Fibroblast of villous mesenchyme (primary cell): ENCODE measurements around the gene SDHB. TPM values are rescaled to one million over a fixed set of nuclear protein-coding genes. Genes with fewer than 3 reads are reported as not detected.
A peak's percentile ranks its signal among the peaks of the same experiment; 100 is the strongest.

Experiments used
- DNase-seq: peaks from one replicate; pipeline ENCODE4 v3.0.0-alpha.2; 2010; ENCODE audit warnings: low read depth
- H3K4me3 ChIP-seq: 2 replicates; pipeline ENCODE4 v1.5.1; 2011; ENCODE audit warnings: low read depth, mild to moderate bottlenecking, low read length
- total RNA-seq: library from RNA; depleted of rRNA; stranded (reverse); fragments of >200 nt; gene quantifications from 2 replicates; pipeline ENCODE4 v1.2.3, GENCODE V29; 2012
- TF ChIP-seq, protein P1 (sequence below): IDR thresholded peaks from 2 replicates; pipeline ENCODE4 v1.5.1; 2012; ENCODE audit warnings: low read depth, mild to moderate bottlenecking, low read length; ENCODE audit not compliant: insufficient read depth

The SDHB gene
- total RNA-seq, 1 donor, result 123 TPM

DNA sequence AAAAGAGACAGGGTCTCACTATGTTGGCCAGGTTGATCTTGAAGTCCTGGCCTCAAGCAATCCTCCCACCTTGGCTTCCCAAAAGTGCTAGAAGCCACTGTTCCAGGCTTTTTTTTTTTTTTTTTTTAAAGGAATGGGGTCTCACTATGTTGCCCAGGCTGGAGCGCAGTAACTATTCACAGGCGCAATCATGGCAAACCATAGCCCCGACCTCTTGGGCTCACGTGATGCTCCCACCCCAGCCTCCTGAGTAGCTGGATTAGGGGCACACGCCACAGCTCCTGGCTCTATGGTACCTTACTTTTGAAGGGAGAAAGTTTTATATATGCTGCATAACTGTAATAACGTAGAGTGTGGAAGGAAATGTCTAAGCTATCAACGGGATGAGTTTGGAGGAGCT, 36.4 kb downstream of the SDHB start:
- TF ChIP-seq, protein P1, sequence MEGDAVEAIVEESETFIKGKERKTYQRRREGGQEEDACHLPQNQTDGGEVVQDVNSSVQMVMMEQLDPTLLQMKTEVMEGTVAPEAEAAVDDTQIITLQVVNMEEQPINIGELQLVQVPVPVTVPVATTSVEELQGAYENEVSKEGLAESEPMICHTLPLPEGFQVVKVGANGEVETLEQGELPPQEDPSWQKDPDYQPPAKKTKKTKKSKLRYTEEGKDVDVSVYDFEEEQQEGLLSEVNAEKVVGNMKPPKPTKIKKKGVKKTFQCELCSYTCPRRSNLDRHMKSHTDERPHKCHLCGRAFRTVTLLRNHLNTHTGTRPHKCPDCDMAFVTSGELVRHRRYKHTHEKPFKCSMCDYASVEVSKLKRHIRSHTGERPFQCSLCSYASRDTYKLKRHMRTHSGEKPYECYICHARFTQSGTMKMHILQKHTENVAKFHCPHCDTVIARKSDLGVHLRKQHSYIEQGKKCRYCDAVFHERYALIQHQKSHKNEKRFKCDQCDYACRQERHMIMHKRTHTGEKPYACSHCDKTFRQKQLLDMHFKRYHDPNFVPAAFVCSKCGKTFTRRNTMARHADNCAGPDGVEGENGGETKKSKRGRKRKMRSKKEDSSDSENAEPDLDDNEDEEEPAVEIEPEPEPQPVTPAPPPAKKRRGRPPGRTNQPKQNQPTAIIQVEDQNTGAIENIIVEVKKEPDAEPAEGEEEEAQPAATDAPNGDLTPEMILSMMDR, result no peak
- H3K4me3 ChIP-seq, result no peak overlapping the region
- no peak for DNase-seq

DNA sequence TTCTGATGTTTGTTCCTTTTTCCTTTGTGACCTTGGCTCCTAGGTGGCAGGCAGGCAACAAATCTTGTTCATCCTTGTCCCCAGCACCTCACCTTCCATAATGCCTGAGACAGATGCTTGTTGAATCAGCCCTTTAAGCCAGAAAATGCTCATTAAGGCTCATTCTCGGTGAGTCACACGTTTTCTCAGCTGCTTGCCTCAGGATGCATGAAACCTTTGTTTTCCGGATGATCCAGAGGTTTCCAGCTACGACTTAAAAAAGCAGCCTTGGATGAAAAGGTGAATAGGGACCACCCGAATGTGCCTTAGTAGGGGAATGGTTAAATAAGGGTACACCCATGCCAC, 37.5 kb downstream of the SDHB start:
- TF ChIP-seq, protein P1, result no peak
- DNase-seq, result peak; percentile 35
- H3K4me3 ChIP-seq, result no peak overlapping the region

DNA sequence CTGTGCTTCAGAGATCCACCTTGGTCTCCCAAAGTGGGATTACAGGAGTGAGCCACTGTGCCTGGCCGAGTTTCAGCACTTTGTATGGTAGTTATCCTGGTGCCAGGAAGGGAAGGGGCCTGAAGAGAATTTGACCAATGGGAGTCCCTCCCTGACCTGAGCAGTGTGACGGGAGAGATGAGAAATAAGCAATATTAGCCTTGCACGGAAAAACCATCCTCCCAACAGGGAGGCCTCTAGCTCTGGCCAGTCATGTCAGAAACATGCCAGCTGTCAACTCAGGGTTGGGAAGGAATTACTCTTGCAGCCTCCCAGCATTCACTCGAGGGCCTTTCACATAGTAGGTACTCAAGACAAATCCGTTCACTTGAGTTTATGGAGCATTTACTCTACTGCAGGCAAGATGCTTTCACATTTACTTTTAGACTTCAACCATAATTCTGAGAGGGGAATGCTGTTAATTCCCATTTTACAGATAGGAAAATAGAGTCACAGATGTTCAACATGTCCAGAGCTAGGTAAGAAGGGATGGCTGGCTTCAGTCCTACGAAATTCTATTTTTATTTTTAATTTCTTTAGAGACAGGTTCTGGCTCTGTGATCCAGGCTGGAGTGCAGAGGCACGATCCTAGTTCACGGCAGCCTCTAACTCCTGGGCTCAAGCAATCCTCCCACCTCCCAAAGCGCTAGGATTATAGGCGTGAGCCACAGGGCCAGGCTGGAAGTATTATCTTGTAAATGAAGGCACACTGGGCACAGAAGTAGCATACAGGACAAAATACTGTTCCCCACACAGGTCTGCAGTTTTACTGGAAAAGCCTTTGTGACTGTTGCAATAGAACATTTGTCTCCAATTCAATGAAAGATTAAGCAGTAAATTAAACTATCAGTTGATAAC, 38.9 kb downstream of the SDHB start:
- TF ChIP-seq, protein P1, result no peak
- H3K4me3 ChIP-seq, result no peak overlapping the region
- no peak for DNase-seq

DNA sequence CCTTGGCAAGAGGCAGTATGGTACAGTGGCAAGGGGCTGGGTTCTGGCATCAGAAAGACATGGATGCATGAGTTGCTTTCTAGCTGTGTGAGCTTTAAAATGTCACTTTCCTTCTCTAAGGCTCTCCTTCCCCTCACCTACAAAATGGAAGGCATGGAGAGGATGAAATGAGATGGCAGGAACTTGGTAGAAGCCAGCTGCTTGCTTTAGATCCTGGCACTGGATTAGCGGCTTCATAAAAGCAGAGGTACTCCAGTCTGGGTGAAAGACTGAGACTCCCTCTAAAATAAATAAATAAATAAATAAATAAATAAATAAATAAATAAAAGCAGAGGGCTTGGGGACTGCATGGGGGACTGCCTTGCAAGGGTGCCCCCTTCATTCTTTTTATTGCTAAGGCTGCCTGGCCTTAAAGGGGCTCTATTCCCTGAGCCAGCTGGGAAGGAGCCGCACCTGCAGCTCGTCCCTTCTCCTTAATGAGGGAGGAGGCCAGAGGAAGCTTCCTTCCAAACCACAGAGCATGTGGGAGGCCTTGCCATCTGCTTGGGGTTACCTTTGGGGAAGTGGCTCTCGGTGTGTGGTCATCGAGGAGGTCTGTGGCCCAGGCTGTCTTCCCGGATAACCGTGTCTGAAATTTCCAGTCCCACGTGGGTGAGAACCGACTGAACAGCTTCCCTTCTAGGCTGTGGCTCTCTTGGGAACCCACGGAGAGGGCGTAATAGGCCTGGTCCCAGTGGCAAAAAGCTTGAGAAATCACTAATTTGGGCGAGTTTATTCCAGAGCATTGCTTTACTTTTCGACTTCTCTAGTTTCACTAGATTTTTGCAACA, 40.1 kb downstream of the SDHB start:
- no peak overlapping the region for H3K4me3 ChIP-seq
- DNase-seq, result no peak
- TF ChIP-seq, protein P1, result no peak

DNA sequence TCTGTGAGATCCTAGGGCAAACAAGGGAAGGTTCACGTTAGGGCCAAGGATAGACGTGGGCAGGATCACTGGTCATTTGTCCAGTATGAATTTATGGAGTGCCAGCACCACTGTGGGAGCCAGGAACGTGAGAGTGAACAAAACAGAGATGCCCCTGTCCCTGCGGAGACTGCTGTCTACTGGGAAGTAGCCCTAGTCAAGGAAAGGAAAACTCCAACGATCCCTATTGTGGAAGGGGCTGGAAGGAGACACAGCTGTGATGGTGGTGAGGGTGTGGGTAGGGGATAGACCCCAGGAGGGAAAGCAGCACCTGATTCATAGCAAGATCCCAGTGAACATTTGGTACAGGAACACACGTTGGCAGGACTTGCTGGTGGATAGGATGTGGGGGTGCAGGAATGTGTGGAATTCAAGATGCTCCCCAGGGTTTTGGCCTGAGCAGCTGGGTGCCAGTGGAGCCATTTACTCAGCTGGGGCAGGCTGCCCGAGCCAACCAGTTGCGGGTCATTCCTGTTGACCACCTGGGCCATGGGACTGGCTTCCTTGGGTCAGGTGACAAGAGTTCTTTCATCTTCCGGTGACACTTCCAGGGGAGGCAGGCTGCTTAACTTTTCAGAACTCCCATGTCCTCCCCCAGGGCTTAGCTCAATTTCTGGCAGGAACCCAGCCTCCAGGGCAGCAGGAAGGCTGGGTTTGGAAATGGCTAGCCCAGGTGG, 40.9 kb downstream of the SDHB start:
- TF ChIP-seq, protein P1, result no peak
- no peak for DNase-seq
- no peak overlapping the region for H3K4me3 ChIP-seq

DNA sequence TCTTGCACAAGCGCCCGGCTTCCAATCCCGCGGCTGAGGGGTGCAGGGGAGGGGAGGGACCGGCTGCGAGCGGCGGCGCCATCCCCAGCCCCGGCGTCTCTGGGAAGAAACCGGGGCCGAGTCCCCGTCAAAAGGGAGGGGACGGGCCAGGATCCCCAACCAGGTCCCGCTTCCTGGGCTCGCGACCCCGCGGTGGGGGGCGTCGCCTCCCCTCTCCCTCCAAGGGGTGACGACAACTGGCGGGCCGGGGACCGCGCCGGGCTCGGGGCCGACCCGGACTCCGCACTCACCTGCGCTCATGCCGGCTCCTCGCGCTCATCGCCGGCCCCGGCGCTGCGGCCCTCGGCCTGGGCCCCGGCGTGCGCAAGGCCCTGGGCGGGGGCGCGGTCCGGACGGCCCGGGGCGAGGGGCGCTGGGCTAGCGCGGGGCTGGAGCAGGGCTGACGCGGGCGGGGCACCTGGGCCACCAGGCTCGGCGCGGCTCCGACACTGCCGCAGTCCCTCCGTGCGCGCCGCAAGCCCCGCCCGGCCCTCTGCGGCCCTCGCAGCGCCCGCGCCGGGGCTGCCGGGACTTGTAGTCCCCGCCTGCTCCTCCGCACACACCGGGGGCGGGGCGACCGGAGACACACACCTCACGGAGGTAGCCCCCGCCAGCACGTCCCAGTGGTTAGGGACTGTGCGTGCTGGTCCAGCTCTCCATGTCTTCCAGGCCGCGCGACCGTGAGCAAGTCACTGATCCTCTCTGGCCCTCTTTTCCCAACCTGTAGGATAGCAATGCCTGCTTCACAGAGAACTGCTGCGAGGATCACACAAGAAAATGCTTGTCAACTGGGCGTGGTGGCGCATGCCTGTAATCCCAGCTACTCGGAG, 42.2 kb downstream of the SDHB start, which contains the start of gene ATP13A2:
Gene ATP13A2 (minus strand): TSS at position 490 of the 869 bp plus-strand sequence. CDS start 190 bp downstream, at position 300.
- TF ChIP-seq, protein P1, result no peak
- peak; percentile 62 for DNase-seq
- H3K4me3 ChIP-seq, result peak within 1 kb of the TSS; percentile 73
